GM23338 (cell line): Measurements from ENCODE around the gene F7. TPM values are rescaled to one million over a fixed set of nuclear protein-coding genes. Genes with fewer than 3 reads are reported as not detected.

Experiments
- ATAC-seq: fragments of 200-7000 bp; cut with Tn5 transposase; 3 replicates; pipeline ENCODE4 v1.9.1; 2020
- DNase-seq: peaks from one replicate; pipeline ENCODE4 v3.0.0-alpha.2; 2015; ENCODE audit warnings: low spot score
- H2AFZ ChIP-seq: fragments of 200-600 bp; sonication (generic); 2 replicates; pipeline ENCODE4 v1.8.0; 2016; ENCODE audit warnings: antibody characterized with exemption, mild to moderate bottlenecking, moderate library complexity
- H3F3A ChIP-seq: fragments of 200-600 bp; sonication (generic); replicated peaks from 2 replicates; pipeline ENCODE4 v1.8.0; 2017; ENCODE audit warnings: antibody characterized with exemption, mixed run types, low read depth
- H3K27ac ChIP-seq: fragments of 200-600 bp; sonication (generic); 2 replicates; pipeline ENCODE4 v1.6.1; 2016; ENCODE audit warnings: low read depth
- H3K27me3 ChIP-seq: fragments of 200-600 bp; sonication (generic); 2 replicates; pipeline ENCODE4 v1.8.0; 2016; ENCODE audit warnings: mild to moderate bottlenecking, mixed run types, moderate library complexity; ENCODE audit not compliant: insufficient read depth
- H3K36me3 ChIP-seq: fragments of 200-600 bp; sonication (generic); 2 replicates; pipeline ENCODE4 v1.8.0; 2016; ENCODE audit warnings: mild to moderate bottlenecking; ENCODE audit not compliant: insufficient read depth
- H3K4me1 ChIP-seq: fragments of 200-600 bp; sonication (generic); 2 replicates; pipeline ENCODE4 v1.8.0; 2016; ENCODE audit warnings: mild to moderate bottlenecking, moderate library complexity; ENCODE audit not compliant: insufficient read depth
- H3K4me2 ChIP-seq: fragments of 200-600 bp; sonication (generic); 2 replicates; pipeline ENCODE4 v1.7.1; 2017; ENCODE audit warnings: mixed run types
- H3K4me3 ChIP-seq: fragments of 200-600 bp; sonication (generic); 2 replicates; pipeline ENCODE4 v1.6.1; 2016; ENCODE audit warnings: mixed run types
- H3K79me2 ChIP-seq: fragments of 200-600 bp; sonication (generic); replicated peaks from 2 replicates; pipeline ENCODE4 v1.8.0; 2017; ENCODE audit warnings: mild to moderate bottlenecking; ENCODE audit not compliant: insufficient read depth
- H3K9me2 ChIP-seq: fragments of 200-600 bp; sonication (generic); 2 replicates; pipeline ENCODE4 v1.8.0; 2017; ENCODE audit not compliant: insufficient read depth
- H4K20me1 ChIP-seq: fragments of 200-600 bp; sonication (generic); replicated peaks from 2 replicates; pipeline ENCODE4 v1.8.0; 2017; ENCODE audit warnings: mild to moderate bottlenecking; ENCODE audit not compliant: insufficient read depth
- H3K27ac Mint-ChIP-seq: 2 replicates; pipeline ENCODE4 v1.8.0; 2020; ENCODE audit warnings: inconsistent platforms, mild to moderate bottlenecking, moderate library complexity, mixed read lengths
- H3K27me3 Mint-ChIP-seq: 3 replicates; pipeline ENCODE4 v1.8.0; 2022; ENCODE audit warnings: low read depth, mild to moderate bottlenecking, moderate library complexity, mixed read lengths, inconsistent platforms; ENCODE audit not compliant: insufficient read depth, poor library complexity
- H3K36me3 Mint-ChIP-seq: 3 replicates; pipeline ENCODE4 v1.8.0; 2021; ENCODE audit warnings: low read depth, mild to moderate bottlenecking, inconsistent platforms, moderate library complexity, mixed read lengths
- H3K4me1 Mint-ChIP-seq: 3 replicates; pipeline ENCODE4 v1.8.0; 2020; ENCODE audit warnings: mild to moderate bottlenecking, inconsistent platforms, mixed read lengths
- H3K4me3 Mint-ChIP-seq: 3 replicates; pipeline ENCODE4 v1.8.0; 2021; ENCODE audit warnings: moderate library complexity, mild to moderate bottlenecking, inconsistent platforms, mixed read lengths
- H3K9me3 Mint-ChIP-seq: 3 replicates; pipeline ENCODE4 v1.8.0; 2020; ENCODE audit warnings: moderate library complexity, mild to moderate bottlenecking, inconsistent platforms, mixed read lengths
- CREB1 ChIP-seq: fragments of 250-450 bp; sonication (Bioruptor Pico); IDR thresholded peaks from 2 replicates; pipeline ENCODE4 v1.5.0; 2020; ENCODE audit warnings: low read depth, mild to moderate bottlenecking, moderate library complexity
- ETS1 ChIP-seq: IDR thresholded peaks from 2 replicates; pipeline ENCODE4 v1.6.1; 2016; ENCODE audit warnings: antibody characterized with exemption
- EZH2 ChIP-seq: fragments of 200-600 bp; sonication (generic); IDR thresholded peaks from one replicate; pipeline ENCODE4 v1.8.0; 2017; ENCODE audit warnings: antibody characterized with exemption, mild to moderate bottlenecking, low read depth; ENCODE audit not compliant: unreplicated experiment
- EZH2phosphoT487 ChIP-seq: fragments of 200-600 bp; sonication (generic); IDR thresholded peaks from one replicate; pipeline ENCODE4 v1.8.1; 2018; ENCODE audit warnings: antibody characterized with exemption; ENCODE audit not compliant: unreplicated experiment
- JUNB ChIP-seq: IDR thresholded peaks from one replicate; pipeline ENCODE4 v1.6.1; 2016; ENCODE audit warnings: antibody characterized with exemption; ENCODE audit not compliant: unreplicated experiment
- NANOG ChIP-seq: IDR thresholded peaks from 2 replicates; pipeline ENCODE4 v1.6.1; 2016; ENCODE audit warnings: antibody characterized with exemption, borderline replicate concordance
- POLR2AphosphoS5 ChIP-seq: IDR thresholded peaks from 2 replicates; pipeline ENCODE4 v1.6.1; 2016; ENCODE audit warnings: antibody characterized with exemption, low read depth
- STAT1 ChIP-seq: IDR thresholded peaks from one replicate; pipeline ENCODE4 v1.6.1; 2016; ENCODE audit warnings: antibody characterized with exemption; ENCODE audit not compliant: unreplicated experiment
- ZNF114 ChIP-seq: fragments of 250-450 bp; sonication (Bioruptor Pico); IDR thresholded peaks from 2 replicates; pipeline ENCODE4 v1.5.0; 2020; ENCODE audit warnings: mild to moderate bottlenecking, moderate library complexity
- ZNF331 ChIP-seq: fragments of 250-450 bp; sonication (Bioruptor Pico); IDR thresholded peaks from 2 replicates; pipeline ENCODE4 v1.5.0; 2020; ENCODE audit warnings: low read depth, mild to moderate bottlenecking, moderate library complexity
- polyA plus RNA-seq: library from polyadenylated mRNA; unstranded; fragments of >200 nt; fragmentation: Nextera tagmentation; extraction: Ambion mirVana; gene quantifications from 2 replicates; pipeline ENCODE4 v1.2.1, GENCODE V29; 2016
- total RNA-seq: library from RNA; depleted of rRNA; stranded (reverse); fragments of >200 nt; shearing (Covaris generic); gene quantifications from 2 replicates; pipeline ENCODE4 v1.2.3, GENCODE V29; 2014
- TF ChIP-seq, protein P1 (sequence below): fragments of 250-450 bp; sonication (Bioruptor Pico); IDR thresholded peaks from 2 replicates; pipeline ENCODE4 v1.5.0; 2020; ENCODE audit warnings: mild to moderate bottlenecking, moderate library complexity
- TF ChIP-seq, protein P2 (sequence below): IDR thresholded peaks from one replicate; pipeline ENCODE4 v1.6.1; 2018; ENCODE audit warnings: antibody characterized with exemption; ENCODE audit not compliant: unreplicated experiment
- TF ChIP-seq, protein P3 (sequence below), 2 experiments: fragments of 200-600 bp in 1 of 2; sonication (generic) in 1 of 2; conservative IDR thresholded peaks; 2 replicates each; pipeline versions ENCODE4 v1.5.1 to v1.6.1; 2016 to 2017; ENCODE audit warnings: antibody characterized with exemption in 2 of 2, low read depth in 2 of 2, mild to moderate bottlenecking in 2 of 2, moderate library complexity in 1 of 2

Gene F7
- total and polyA plus RNA-seq, 2 experiments from 2014 or later: 0.16 to 0.24 TPM

DNA sequence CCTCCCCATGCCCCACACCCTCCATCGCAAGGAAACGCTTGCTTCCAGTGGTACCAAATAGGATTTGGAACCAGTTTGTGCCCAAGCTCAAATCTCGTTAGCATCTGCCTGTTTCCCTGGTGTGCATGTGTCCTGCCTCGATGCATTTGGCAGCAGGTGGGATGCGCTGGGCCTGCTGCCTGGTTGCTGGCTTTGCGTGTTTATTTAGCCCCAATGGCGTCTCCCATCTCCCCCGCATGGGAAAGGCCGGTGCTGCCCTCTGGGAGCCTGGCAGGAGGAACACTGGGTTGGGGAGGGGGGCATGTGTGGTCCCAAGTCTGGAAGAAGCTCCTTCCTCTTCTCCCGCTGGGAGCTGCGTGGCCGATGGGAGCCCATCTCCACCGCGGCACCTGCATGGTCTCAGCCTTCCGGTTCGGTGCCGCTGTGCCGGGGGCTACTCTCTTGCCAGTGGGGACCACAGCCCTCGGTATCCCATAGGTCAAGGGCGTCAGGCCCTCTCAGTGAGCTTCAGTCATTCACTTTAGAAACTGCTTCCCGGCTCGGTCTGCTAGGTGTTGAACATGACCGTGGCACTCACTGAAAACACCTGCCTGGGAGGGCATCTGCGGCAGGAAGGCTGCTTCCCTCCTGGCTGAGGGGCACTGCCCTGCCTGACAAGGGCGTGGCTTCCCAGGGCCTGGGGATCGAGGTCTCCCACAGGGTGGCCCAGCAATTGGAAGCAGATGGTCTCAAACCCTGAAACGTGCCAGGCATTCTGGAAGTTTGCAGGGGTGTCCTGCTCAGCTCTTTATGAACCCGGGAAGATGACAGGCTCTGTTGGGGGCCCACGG lies 11.8 kb upstream of the F7 start:
- Mint-ChIP-seq H3K9me3 (no peaks in the 10 kb centered on the region), H3K27me3 (peaks cover 14% of the 10 kb centered on the region), H3K4me1 (peaks cover 25% of the 10 kb centered on the region), H3K4me3 (no peak overlapping the region), H3K36me3 (peaks cover 1% of the 10 kb centered on the region; the same call in 1 of the 3 replicates), H3K27ac (no peak overlapping the region)
- Histone ChIP-seq H3K4me3 (no peak overlapping the region), H3K36me3 (no peaks in the 10 kb centered on the region), H3K4me2 (no peak overlapping the region), H4K20me1 (no peaks in the 10 kb centered on the region), H3K27me3 (no peaks in the 10 kb centered on the region), H3F3A (0 out of 2 replicates have a peak, but pooled peaks cover 4% of the 10 kb centered on the region), H3K27ac (no peak overlapping the region), H3K79me2 (no peaks in the 10 kb centered on the region), H3K4me1 (no peaks in the 10 kb centered on the region), H2AFZ (no peak overlapping the region), H3K9me2 (no peaks in the 10 kb centered on the region)
- DNase-seq (no peak), ATAC-seq (no peak)
- TF ChIP-seq ZNF114 (CRISPR knock-in tag) (no peak), EZH2 (no peak), STAT1 (no peak), ZNF331 (CRISPR knock-in tag) (no peak), NANOG (no peak), CREB1 (CRISPR knock-in tag) (no peak), POLR2AphosphoS5 (no peak), JUNB (no peak), EZH2phosphoT487 (no peak), ETS1 (no peak)
- TF ChIP-seq, protein P1, sequence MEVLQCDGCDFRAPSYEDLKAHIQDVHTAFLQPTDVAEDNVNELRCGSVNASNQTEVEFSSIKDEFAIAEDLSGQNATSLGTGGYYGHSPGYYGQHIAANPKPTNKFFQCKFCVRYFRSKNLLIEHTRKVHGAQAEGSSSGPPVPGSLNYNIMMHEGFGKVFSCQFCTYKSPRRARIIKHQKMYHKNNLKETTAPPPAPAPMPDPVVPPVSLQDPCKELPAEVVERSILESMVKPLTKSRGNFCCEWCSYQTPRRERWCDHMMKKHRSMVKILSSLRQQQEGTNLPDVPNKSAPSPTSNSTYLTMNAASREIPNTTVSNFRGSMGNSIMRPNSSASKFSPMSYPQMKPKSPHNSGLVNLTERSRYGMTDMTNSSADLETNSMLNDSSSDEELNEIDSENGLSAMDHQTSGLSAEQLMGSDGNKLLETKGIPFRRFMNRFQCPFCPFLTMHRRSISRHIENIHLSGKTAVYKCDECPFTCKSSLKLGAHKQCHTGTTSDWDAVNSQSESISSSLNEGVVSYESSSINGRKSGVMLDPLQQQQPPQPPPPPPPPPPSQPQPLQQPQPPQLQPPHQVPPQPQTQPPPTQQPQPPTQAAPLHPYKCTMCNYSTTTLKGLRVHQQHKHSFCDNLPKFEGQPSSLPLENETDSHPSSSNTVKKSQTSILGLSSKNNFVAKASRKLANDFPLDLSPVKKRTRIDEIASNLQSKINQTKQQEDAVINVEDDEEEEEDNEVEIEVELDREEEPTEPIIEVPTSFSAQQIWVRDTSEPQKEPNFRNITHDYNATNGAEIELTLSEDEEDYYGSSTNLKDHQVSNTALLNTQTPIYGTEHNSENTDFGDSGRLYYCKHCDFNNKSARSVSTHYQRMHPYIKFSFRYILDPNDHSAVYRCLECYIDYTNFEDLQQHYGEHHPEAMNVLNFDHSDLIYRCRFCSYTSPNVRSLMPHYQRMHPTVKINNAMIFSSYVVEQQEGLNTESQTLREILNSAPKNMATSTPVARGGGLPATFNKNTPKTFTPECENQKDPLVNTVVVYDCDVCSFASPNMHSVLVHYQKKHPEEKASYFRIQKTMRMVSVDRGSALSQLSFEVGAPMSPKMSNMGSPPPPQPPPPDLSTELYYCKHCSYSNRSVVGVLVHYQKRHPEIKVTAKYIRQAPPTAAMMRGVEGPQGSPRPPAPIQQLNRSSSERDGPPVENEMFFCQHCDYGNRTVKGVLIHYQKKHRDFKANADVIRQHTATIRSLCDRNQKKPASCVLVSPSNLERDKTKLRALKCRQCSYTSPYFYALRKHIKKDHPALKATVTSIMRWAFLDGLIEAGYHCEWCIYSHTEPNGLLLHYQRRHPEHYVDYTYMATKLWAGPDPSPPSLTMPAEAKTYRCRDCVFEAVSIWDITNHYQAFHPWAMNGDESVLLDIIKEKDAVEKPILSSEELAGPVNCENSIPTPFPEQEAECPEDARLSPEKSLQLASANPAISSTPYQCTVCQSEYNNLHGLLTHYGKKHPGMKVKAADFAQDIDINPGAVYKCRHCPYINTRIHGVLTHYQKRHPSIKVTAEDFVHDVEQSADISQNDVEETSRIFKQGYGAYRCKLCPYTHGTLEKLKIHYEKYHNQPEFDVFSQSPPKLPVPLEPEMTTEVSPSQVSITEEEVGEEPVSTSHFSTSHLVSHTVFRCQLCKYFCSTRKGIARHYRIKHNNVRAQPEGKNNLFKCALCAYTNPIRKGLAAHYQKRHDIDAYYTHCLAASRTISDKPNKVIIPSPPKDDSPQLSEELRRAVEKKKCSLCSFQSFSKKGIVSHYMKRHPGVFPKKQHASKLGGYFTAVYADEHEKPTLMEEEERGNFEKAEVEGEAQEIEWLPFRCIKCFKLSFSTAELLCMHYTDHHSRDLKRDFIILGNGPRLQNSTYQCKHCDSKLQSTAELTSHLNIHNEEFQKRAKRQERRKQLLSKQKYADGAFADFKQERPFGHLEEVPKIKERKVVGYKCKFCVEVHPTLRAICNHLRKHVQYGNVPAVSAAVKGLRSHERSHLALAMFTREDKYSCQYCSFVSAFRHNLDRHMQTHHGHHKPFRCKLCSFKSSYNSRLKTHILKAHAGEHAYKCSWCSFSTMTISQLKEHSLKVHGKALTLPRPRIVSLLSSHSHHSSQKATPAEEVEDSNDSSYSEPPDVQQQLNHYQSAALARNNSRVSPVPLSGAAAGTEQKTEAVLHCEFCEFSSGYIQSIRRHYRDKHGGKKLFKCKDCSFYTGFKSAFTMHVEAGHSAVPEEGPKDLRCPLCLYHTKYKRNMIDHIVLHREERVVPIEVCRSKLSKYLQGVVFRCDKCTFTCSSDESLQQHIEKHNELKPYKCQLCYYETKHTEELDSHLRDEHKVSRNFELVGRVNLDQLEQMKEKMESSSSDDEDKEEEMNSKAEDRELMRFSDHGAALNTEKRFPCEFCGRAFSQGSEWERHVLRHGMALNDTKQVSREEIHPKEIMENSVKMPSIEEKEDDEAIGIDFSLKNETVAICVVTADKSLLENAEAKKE (CRISPR knock-in tag): no peak
- TF ChIP-seq, protein P2, sequence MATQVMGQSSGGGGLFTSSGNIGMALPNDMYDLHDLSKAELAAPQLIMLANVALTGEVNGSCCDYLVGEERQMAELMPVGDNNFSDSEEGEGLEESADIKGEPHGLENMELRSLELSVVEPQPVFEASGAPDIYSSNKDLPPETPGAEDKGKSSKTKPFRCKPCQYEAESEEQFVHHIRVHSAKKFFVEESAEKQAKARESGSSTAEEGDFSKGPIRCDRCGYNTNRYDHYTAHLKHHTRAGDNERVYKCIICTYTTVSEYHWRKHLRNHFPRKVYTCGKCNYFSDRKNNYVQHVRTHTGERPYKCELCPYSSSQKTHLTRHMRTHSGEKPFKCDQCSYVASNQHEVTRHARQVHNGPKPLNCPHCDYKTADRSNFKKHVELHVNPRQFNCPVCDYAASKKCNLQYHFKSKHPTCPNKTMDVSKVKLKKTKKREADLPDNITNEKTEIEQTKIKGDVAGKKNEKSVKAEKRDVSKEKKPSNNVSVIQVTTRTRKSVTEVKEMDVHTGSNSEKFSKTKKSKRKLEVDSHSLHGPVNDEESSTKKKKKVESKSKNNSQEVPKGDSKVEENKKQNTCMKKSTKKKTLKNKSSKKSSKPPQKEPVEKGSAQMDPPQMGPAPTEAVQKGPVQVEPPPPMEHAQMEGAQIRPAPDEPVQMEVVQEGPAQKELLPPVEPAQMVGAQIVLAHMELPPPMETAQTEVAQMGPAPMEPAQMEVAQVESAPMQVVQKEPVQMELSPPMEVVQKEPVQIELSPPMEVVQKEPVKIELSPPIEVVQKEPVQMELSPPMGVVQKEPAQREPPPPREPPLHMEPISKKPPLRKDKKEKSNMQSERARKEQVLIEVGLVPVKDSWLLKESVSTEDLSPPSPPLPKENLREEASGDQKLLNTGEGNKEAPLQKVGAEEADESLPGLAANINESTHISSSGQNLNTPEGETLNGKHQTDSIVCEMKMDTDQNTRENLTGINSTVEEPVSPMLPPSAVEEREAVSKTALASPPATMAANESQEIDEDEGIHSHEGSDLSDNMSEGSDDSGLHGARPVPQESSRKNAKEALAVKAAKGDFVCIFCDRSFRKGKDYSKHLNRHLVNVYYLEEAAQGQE: no peak
- TF ChIP-seq, protein P3, sequence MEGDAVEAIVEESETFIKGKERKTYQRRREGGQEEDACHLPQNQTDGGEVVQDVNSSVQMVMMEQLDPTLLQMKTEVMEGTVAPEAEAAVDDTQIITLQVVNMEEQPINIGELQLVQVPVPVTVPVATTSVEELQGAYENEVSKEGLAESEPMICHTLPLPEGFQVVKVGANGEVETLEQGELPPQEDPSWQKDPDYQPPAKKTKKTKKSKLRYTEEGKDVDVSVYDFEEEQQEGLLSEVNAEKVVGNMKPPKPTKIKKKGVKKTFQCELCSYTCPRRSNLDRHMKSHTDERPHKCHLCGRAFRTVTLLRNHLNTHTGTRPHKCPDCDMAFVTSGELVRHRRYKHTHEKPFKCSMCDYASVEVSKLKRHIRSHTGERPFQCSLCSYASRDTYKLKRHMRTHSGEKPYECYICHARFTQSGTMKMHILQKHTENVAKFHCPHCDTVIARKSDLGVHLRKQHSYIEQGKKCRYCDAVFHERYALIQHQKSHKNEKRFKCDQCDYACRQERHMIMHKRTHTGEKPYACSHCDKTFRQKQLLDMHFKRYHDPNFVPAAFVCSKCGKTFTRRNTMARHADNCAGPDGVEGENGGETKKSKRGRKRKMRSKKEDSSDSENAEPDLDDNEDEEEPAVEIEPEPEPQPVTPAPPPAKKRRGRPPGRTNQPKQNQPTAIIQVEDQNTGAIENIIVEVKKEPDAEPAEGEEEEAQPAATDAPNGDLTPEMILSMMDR (conservative IDR thresholded peaks at IDR 0.05; ENCODE audit: low read depth in 2 of 2): no peak
